Panc1 (cell line): ENCODE results near the gene SCAF4.

ENCODE experiments used
- POLR2AphosphoS5 ChIP-seq: IDR thresholded peaks from 2 replicates; pipeline ENCODE4 v1.6.1; 2012; ENCODE audit warnings: mild to moderate bottlenecking, low read depth, low read length, moderate library complexity
- TCF7L2 ChIP-seq: IDR thresholded peaks from 2 replicates; pipeline ENCODE4 v1.6.1; 2011; ENCODE audit warnings: mild to moderate bottlenecking, low read depth, low read length, inconsistent platforms
- TF ChIP-seq, protein P1 (sequence below): fragments of 450-650 bp; IDR thresholded peaks from 2 replicates; pipeline ENCODE4 v1.5.1; 2017; ENCODE audit warnings: mild to moderate bottlenecking
- TF ChIP-seq, protein P2 (sequence below), 2 experiments: IDR thresholded peaks; 2 replicates each; pipeline ENCODE4 v1.6.1; 2011 to 2012; ENCODE audit warnings: low read depth in 2 of 2, control low read depth in 1 of 2, low read length in 1 of 2, mild to moderate bottlenecking in 1 of 2, moderate library complexity in 1 of 2; ENCODE audit not compliant: insufficient read depth in 1 of 2

- TF ChIP-seq, protein P1, sequence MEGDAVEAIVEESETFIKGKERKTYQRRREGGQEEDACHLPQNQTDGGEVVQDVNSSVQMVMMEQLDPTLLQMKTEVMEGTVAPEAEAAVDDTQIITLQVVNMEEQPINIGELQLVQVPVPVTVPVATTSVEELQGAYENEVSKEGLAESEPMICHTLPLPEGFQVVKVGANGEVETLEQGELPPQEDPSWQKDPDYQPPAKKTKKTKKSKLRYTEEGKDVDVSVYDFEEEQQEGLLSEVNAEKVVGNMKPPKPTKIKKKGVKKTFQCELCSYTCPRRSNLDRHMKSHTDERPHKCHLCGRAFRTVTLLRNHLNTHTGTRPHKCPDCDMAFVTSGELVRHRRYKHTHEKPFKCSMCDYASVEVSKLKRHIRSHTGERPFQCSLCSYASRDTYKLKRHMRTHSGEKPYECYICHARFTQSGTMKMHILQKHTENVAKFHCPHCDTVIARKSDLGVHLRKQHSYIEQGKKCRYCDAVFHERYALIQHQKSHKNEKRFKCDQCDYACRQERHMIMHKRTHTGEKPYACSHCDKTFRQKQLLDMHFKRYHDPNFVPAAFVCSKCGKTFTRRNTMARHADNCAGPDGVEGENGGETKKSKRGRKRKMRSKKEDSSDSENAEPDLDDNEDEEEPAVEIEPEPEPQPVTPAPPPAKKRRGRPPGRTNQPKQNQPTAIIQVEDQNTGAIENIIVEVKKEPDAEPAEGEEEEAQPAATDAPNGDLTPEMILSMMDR, result no peak
- TF ChIP-seq, protein P2, sequence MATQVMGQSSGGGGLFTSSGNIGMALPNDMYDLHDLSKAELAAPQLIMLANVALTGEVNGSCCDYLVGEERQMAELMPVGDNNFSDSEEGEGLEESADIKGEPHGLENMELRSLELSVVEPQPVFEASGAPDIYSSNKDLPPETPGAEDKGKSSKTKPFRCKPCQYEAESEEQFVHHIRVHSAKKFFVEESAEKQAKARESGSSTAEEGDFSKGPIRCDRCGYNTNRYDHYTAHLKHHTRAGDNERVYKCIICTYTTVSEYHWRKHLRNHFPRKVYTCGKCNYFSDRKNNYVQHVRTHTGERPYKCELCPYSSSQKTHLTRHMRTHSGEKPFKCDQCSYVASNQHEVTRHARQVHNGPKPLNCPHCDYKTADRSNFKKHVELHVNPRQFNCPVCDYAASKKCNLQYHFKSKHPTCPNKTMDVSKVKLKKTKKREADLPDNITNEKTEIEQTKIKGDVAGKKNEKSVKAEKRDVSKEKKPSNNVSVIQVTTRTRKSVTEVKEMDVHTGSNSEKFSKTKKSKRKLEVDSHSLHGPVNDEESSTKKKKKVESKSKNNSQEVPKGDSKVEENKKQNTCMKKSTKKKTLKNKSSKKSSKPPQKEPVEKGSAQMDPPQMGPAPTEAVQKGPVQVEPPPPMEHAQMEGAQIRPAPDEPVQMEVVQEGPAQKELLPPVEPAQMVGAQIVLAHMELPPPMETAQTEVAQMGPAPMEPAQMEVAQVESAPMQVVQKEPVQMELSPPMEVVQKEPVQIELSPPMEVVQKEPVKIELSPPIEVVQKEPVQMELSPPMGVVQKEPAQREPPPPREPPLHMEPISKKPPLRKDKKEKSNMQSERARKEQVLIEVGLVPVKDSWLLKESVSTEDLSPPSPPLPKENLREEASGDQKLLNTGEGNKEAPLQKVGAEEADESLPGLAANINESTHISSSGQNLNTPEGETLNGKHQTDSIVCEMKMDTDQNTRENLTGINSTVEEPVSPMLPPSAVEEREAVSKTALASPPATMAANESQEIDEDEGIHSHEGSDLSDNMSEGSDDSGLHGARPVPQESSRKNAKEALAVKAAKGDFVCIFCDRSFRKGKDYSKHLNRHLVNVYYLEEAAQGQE (IDR thresholded peaks at IDR 0.05; ENCODE audit: insufficient read depth in 1 of 2, low read depth in 2 of 2, low read length in 1 of 2), result no peak
- TF ChIP-seq TCF7L2 (no peak), POLR2AphosphoS5 (no peak)
Measured at GRCh38 chr21:31752967-31753366, 21.0 kb upstream of the SCAF4 start.
